HG03097 (cell line): ENCODE measurements around the gene PDCD5.

ENCODE experiments used
- ATAC-seq: cut with Tn5 transposase; IDR thresholded peaks from one replicate; pipeline ENCODE4 v1.9.1; 2021; ENCODE audit not compliant: unreplicated experiment, low FRiP score

The PDCD5 gene

GRCh38 chr19:32627714-32628270 is 46.8 kb downstream of the PDCD5 start:
- no peak for ATAC-seq

GRCh38 chr19:32630338-32630737 is 49.3 kb downstream of the PDCD5 start:
- no peak for ATAC-seq

GRCh38 chr19:32631381-32631780 is 50.4 kb downstream of the PDCD5 start:
- ATAC-seq, result no peak
